GM10266 (cell line): ENCODE measurements around the gene NVL.

Experiments
- DNase-seq: peaks from one replicate; pipeline ENCODE4 v3.0.0; 2012; ENCODE audit errors: extremely low spot score
- CTCF ChIP-seq: IDR thresholded peaks from 2 replicates; pipeline ENCODE4 v1.5.1; 2012; ENCODE audit warnings: mild to moderate bottlenecking, low read depth; ENCODE audit not compliant: control insufficient read depth, insufficient read depth; ENCODE audit errors: missing control alignments

Gene NVL

GRCh38 chr1:224237119-224237881 is 92.7 kb downstream of the NVL start:
- TF ChIP-seq CTCF, result no peak
- DNase-seq, result no peak

GRCh38 chr1:224235813-224236493 is 94.0 kb downstream of the NVL start:
- DNase-seq, result no peak
- no peak for TF ChIP-seq CTCF

GRCh38 chr1:224234017-224234416 is 96.0 kb downstream of the NVL start:
- no peak for TF ChIP-seq CTCF
- DNase-seq, result no peak

GRCh38 chr1:224226849-224227502 is 103.0 kb downstream of the NVL start:
- no peak for DNase-seq
- TF ChIP-seq CTCF, result no peak

GRCh38 chr1:224223819-224224714 is 105.9 kb downstream of the NVL start:
- no peak for TF ChIP-seq CTCF
- no peak for DNase-seq

GRCh38 chr1:224219612-224220059 is 110.3 kb downstream of the NVL start:
- TF ChIP-seq CTCF, result no peak

More at GRCh38 chr1:224219612-224220059, 110.3 kb downstream of the NVL start:
- no peak for DNase-seq
